Effector memory CD4-positive, alpha-beta T cell (primary cell): ENCODE results near the gene SEL1L3.

ENCODE experiments used
- DNase-seq, 3 donors: peaks; one replicate each; pipeline ENCODE4 v3.0.0-alpha.2; 2020
- H3K27ac ChIP-seq: 2 replicates; pipeline ENCODE4 v1.7.0; 2013; ENCODE audit warnings: mild to moderate bottlenecking, low read length, moderate library complexity; ENCODE audit not compliant: insufficient read depth, poor library complexity, severe bottlenecking
- H3K27me3 ChIP-seq: replicated peaks from 2 replicates; pipeline ENCODE4 v1.7.0; 2013; ENCODE audit warnings: mild to moderate bottlenecking, low read length; ENCODE audit not compliant: insufficient read depth, control insufficient read depth, poor library complexity, severe bottlenecking
- H3K36me3 ChIP-seq: 2 replicates; pipeline ENCODE4 v1.7.0; 2013; ENCODE audit warnings: mild to moderate bottlenecking, low read length, moderate library complexity; ENCODE audit not compliant: control insufficient read depth, insufficient read depth
- H3K4me1 ChIP-seq: 2 replicates; pipeline ENCODE4 v1.7.0; 2013; ENCODE audit warnings: low read length, mild to moderate bottlenecking; ENCODE audit not compliant: control insufficient read depth, insufficient read depth, poor library complexity, severe bottlenecking
- H3K4me3 ChIP-seq: 2 replicates; pipeline ENCODE4 v1.7.0; 2013; ENCODE audit warnings: low read length, low read depth, mild to moderate bottlenecking; ENCODE audit not compliant: insufficient read depth, poor library complexity, severe bottlenecking
- H3K9me3 ChIP-seq: 2 replicates; pipeline ENCODE4 v1.7.0; 2013; ENCODE audit warnings: mild to moderate bottlenecking, low read length, moderate library complexity; ENCODE audit not compliant: control insufficient read depth

The SEL1L3 gene

GRCh38 chr4:25879991-25880651 is 17.3 kb upstream of the SEL1L3 start:
- DNase-seq, result no peak
- no peaks in the 10 kb centered on the region for H3K36me3 ChIP-seq
- no peaks in the 10 kb centered on the region for H3K4me1 ChIP-seq
- H3K27me3 ChIP-seq, result no peaks in the 10 kb centered on the region
- no peak overlapping the region for H3K27ac ChIP-seq
- no peaks in the 10 kb centered on the region for H3K9me3 ChIP-seq
- no peak overlapping the region for H3K4me3 ChIP-seq

- no peaks in the 10 kb centered on the region for H3K27me3 ChIP-seq
- H3K36me3 ChIP-seq, result no peaks in the 10 kb centered on the region
- no peak for DNase-seq
- H3K4me1 ChIP-seq, result no peaks in the 10 kb centered on the region
- no peak overlapping the region for H3K4me3 ChIP-seq
- H3K9me3 ChIP-seq, result no peaks in the 10 kb centered on the region
- H3K27ac ChIP-seq, result no peak overlapping the region
Measured at GRCh38 chr4:25879587-25879986, 16.8 kb upstream of the SEL1L3 start.

GRCh38 chr4:25879091-25879584 is 16.4 kb upstream of the SEL1L3 start:
- Histone ChIP-seq H3K27ac (no peak overlapping the region), H3K36me3 (no peaks in the 10 kb centered on the region), H3K27me3 (no peaks in the 10 kb centered on the region), H3K4me1 (no peaks in the 10 kb centered on the region), H3K9me3 (no peaks in the 10 kb centered on the region), H3K4me3 (no peak overlapping the region)
- DNase-seq, result no peak

GRCh38 chr4:25878676-25879075 is 15.9 kb upstream of the SEL1L3 start:
- Histone ChIP-seq H3K4me3 (no peak overlapping the region), H3K4me1 (no peaks in the 10 kb centered on the region), H3K9me3 (no peaks in the 10 kb centered on the region), H3K27ac (no peak overlapping the region), H3K27me3 (no peaks in the 10 kb centered on the region), H3K36me3 (no peaks in the 10 kb centered on the region)
- no peak for DNase-seq

- no peak for DNase-seq
- no peak overlapping the region for H3K4me3 ChIP-seq
- no peaks in the 10 kb centered on the region for H3K9me3 ChIP-seq
- no peak overlapping the region for H3K27ac ChIP-seq
- H3K27me3 ChIP-seq, result no peaks in the 10 kb centered on the region
- H3K4me1 ChIP-seq, result no peaks in the 10 kb centered on the region
- no peaks in the 10 kb centered on the region for H3K36me3 ChIP-seq
Measured at GRCh38 chr4:25875281-25875745, 12.5 kb upstream of the SEL1L3 start.

- Histone ChIP-seq H3K4me3 (no peak overlapping the region), H3K9me3 (no peaks in the 10 kb centered on the region), H3K4me1 (no peaks in the 10 kb centered on the region), H3K27ac (no peak overlapping the region), H3K27me3 (no peaks in the 10 kb centered on the region), H3K36me3 (no peaks in the 10 kb centered on the region)
- no peak for DNase-seq
Measured at GRCh38 chr4:25874655-25875054, 11.9 kb upstream of the SEL1L3 start.

- H3K36me3 ChIP-seq, result no peaks in the 10 kb centered on the region
- no peak overlapping the region for H3K4me3 ChIP-seq
- no peak overlapping the region for H3K27ac ChIP-seq
- H3K27me3 ChIP-seq, result no peaks in the 10 kb centered on the region
- no peak for DNase-seq
- H3K4me1 ChIP-seq, result no peaks in the 10 kb centered on the region
- no peaks in the 10 kb centered on the region for H3K9me3 ChIP-seq
Measured at GRCh38 chr4:25873632-25874129, 10.9 kb upstream of the SEL1L3 start.

GRCh38 chr4:25872851-25873631 is 10.3 kb upstream of the SEL1L3 start:
- Histone ChIP-seq H3K27ac (no peak overlapping the region), H3K4me3 (no peak overlapping the region), H3K9me3 (no peaks in the 10 kb centered on the region), H3K36me3 (no peaks in the 10 kb centered on the region), H3K4me1 (no peaks in the 10 kb centered on the region), H3K27me3 (no peaks in the 10 kb centered on the region)
- DNase-seq, result no peak

- Histone ChIP-seq H3K4me1 (no peaks in the 10 kb centered on the region), H3K4me3 (no peak overlapping the region), H3K27ac (no peak overlapping the region), H3K9me3 (no peaks in the 10 kb centered on the region), H3K36me3 (no peaks in the 10 kb centered on the region), H3K27me3 (no peaks in the 10 kb centered on the region)
- DNase-seq, result no peak
Measured at GRCh38 chr4:25870081-25870480, 7.3 kb upstream of the SEL1L3 start.

GRCh38 chr4:25867781-25868294 is 5.0 kb upstream of the SEL1L3 start:
- DNase-seq, result no peak

More at GRCh38 chr4:25867781-25868294, 5.0 kb upstream of the SEL1L3 start:
- H3K4me3 ChIP-seq, result no peak overlapping the region
- H3K4me1 ChIP-seq, result no peaks in the 10 kb centered on the region
- H3K27ac ChIP-seq, result no peak overlapping the region
- no peaks in the 10 kb centered on the region for H3K9me3 ChIP-seq
- H3K27me3 ChIP-seq, result no peaks in the 10 kb centered on the region
- no peaks in the 10 kb centered on the region for H3K36me3 ChIP-seq
